Measurements from ENCODE around the gene DARS2.
"Not testable (repeated sequence)": the region's sequence is repeated elsewhere in the genome, so short reads cannot be mapped to it uniquely, and the experiment has no call there.

The DARS2 gene

GRCh38 chr1:173862146-173862768 is 37.8 kb downstream of the DARS2 start:
- not testable (repeated sequence) for DNase-seq (ENCODE audit: low read depth)

- no peak for DNase-seq (ENCODE audit: low read depth)
These were observed 38.3 kb downstream of the DARS2 start for GRCh38 chr1:173862769-173863223.

- no peak for DNase-seq (ENCODE audit: low read depth)
These were observed 39.0 kb downstream of the DARS2 start for GRCh38 chr1:173863224-173864161.

- DNase-seq (ENCODE audit: low read depth), result no peak
These were observed 39.9 kb downstream of the DARS2 start for GRCh38 chr1:173864179-173864867.

- no peak for DNase-seq (ENCODE audit: low read depth)
These were observed 41.1 kb downstream of the DARS2 start for GRCh38 chr1:173865468-173866164.

- DNase-seq (ENCODE audit: low read depth), result no peak
These were observed 42.1 kb downstream of the DARS2 start for GRCh38 chr1:173866413-173867115.

- peak; percentile 34 for DNase-seq (ENCODE audit: low read depth)
These were observed 42.8 kb downstream of the DARS2 start for GRCh38 chr1:173867141-173867752.

- peak; percentile 99 for DNase-seq (ENCODE audit: low read depth)
These were observed 43.3 kb downstream of the DARS2 start, which contains the start of gene GAS5 for GRCh38 chr1:173867753-173868265. Gene GAS5, minus strand, starts transcription at chr1:173867989.

GRCh38 chr1:173868266-173869020 is 44.0 kb downstream of the DARS2 start, which contains the start of gene ZBTB37:
Gene ZBTB37, plus strand, starts transcription at chr1:173868380. Its CDS starts 1,846 bp downstream, at chr1:173870226.
- peak; percentile 79 for DNase-seq (ENCODE audit: low read depth)

- no peak for DNase-seq (ENCODE audit: low read depth)
These were observed 44.5 kb downstream of the DARS2 start for GRCh38 chr1:173869021-173869359.

- DNase-seq (ENCODE audit: low read depth), result no peak
These were observed 46.0 kb downstream of the DARS2 start for GRCh38 chr1:173870252-173871075.

GRCh38 chr1:173871091-173871490 is 46.6 kb downstream of the DARS2 start:
- DNase-seq (ENCODE audit: low read depth), result no peak

GRCh38 chr1:173871500-173871899 is 47.0 kb downstream of the DARS2 start:
- no peak for DNase-seq (ENCODE audit: low read depth)

- no peak for DNase-seq (ENCODE audit: low read depth)
These were observed 52.3 kb downstream of the DARS2 start for GRCh38 chr1:173876732-173877131.

- no peak for DNase-seq (ENCODE audit: low read depth)
These were observed 53.8 kb downstream of the DARS2 start for GRCh38 chr1:173878251-173878650.

- not testable (repeated sequence) for DNase-seq (ENCODE audit: low read depth)
These were observed 56.6 kb downstream of the DARS2 start for GRCh38 chr1:173881117-173881516.

GRCh38 chr1:173884701-173885100 is 60.2 kb downstream of the DARS2 start:
- DNase-seq (ENCODE audit: low read depth), result no peak

- DNase-seq (ENCODE audit: low read depth), result no peak
These were observed 62.5 kb downstream of the DARS2 start for GRCh38 chr1:173886746-173887611.

All from activated gamma-delta T cell treated with anti-CD3 and anti-CD28 coated beads, Interleukin-2, amount 50 U/mL, for 16 hours (primary cell).